ENCODE results near the gene DMRTB1. TPM values are rescaled to one million over a fixed set of nuclear protein-coding genes. Genes with fewer than 3 reads are reported as not detected.

The DMRTB1 gene
- total and polyA plus RNA-seq, 2 donors (not counting 1 experiment from before 2014, with no cell fraction given) = not detected

DNA sequence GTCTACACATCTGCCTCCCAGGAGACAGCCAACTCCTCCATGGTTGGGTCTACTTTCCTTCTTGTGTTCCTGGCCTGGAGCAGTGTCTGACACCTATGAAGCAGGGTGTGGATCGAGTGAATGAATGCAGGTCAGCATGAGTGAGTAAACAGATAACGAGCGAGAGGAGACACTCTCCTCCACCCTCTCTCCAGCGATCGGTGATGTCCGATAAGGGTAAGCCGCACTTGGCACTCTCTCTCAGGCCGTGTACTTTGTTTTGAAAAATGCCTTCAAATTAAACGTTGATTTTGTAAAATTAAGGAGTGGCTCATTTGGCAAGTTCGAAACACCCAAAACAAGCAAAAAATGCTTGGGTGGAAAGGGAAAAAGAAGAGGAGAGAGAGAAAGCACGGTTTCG is 43.8 kb upstream of the DMRTB1 start:
- DNase-seq (no peak), ATAC-seq (ENCODE audit: low read depth) (no peak)
- Histone ChIP-seq H3K79me2 (ENCODE audit: control insufficient read depth, insufficient read depth, low read length) (no peaks in the 10 kb centered on the region), H4K20me1 (ENCODE audit: control insufficient read depth, insufficient read depth, low read length, poor library complexity, severe bottlenecking) (no peaks in the 10 kb centered on the region), H3K27ac (ENCODE audit: low read length in 2 of 2) (no peak overlapping the region), H2AFZ (ENCODE audit: insufficient read depth, low read depth, low read length, poor library complexity, severe bottlenecking) (no peak overlapping the region), H3K4me2 (replicated peaks; ENCODE audit: low read depth, low read length, poor library complexity, severe bottlenecking) (no peak overlapping the region), H3K9ac (ENCODE audit: low read length) (no peak overlapping the region), H3K4me3 (ENCODE audit: control extremely low read depth in 1 of 5, extremely low read depth in 1 of 5, insufficient read depth in 1 of 5, low read depth in 2 of 5, low read length in 4 of 5) (no peak overlapping the region), H3K27me3 (replicated peaks in 1 of 4; ENCODE audit: control extremely low read depth in 1 of 4, control insufficient read depth in 3 of 4, insufficient read depth in 4 of 4, low read length in 3 of 4) (peaks cover 0 to 5% (median 0%) of the 10 kb centered on the region in 4 experiments), H3K36me3 (replicated peaks in 1 of 2; ENCODE audit: control extremely low read depth in 1 of 2, control insufficient read depth in 1 of 2, extremely low read depth in 1 of 2, insufficient read depth in 2 of 2, low read length in 1 of 2) (no peaks in the 10 kb centered on the region), H3K9me3 (ENCODE audit: control extremely low read depth in 1 of 3, control insufficient read depth in 2 of 3, insufficient read depth in 1 of 3, low read length in 2 of 3) (no peaks in the 10 kb centered on the region), H3K4me1 (ENCODE audit: control insufficient read depth in 2 of 2, insufficient read depth in 2 of 2, low read length in 2 of 2) (no peaks in the 10 kb centered on the region)
- 96% methylated on average over 8 of the region's 12 CpGs for WGBS (ENCODE audit: insufficient coverage)
- Mint-ChIP-seq H3K4me3 (no peak overlapping the region), H3K9me3 (ENCODE audit: insufficient read depth) (no peaks in the 10 kb centered on the region), H3K4me1 (no peaks in the 10 kb centered on the region), H3K27ac (no peak overlapping the region), H3K27me3 (peaks cover 29% of the 10 kb centered on the region)
- TF ChIP-seq CTCF (IDR thresholded peaks at IDR 0.05) = no peak
- TF ChIP-seq EZH2 (IDR thresholded peaks at IDR 0.05; ENCODE audit: borderline replicate concordance, insufficient read depth, low read depth, low read length, poor library complexity, severe bottlenecking) = no peak
- POLR2A ChIA-PET = no interaction called here
- CTCF ChIA-PET = no interaction called here
- intact Hi-C loops (cut with micrococcal nuclease) = no loop called here

- H2AFZ ChIP-seq (ENCODE audit: insufficient read depth, low read depth, low read length, poor library complexity, severe bottlenecking) = no peak overlapping the region
- no peak overlapping the region for H3K27ac Mint-ChIP-seq
- H3K4me1 ChIP-seq (ENCODE audit: control insufficient read depth in 2 of 2, insufficient read depth in 2 of 2, low read length in 2 of 2) = no peaks in the 10 kb centered on the region
- TF ChIP-seq CTCF (IDR thresholded peaks at IDR 0.05) = no peak
- TF ChIP-seq EZH2 (IDR thresholded peaks at IDR 0.05; ENCODE audit: borderline replicate concordance, insufficient read depth, low read depth, low read length, poor library complexity, severe bottlenecking) = no peak
- ChIA-PET POLR2A (no interaction called here), CTCF (no interaction called here)
- no peak overlapping the region for H3K9ac ChIP-seq (ENCODE audit: low read length)
- H3K9me3 Mint-ChIP-seq (ENCODE audit: insufficient read depth) = no peaks in the 10 kb centered on the region
- no peak overlapping the region for H3K4me2 ChIP-seq (replicated peaks; ENCODE audit: low read depth, low read length, poor library complexity, severe bottlenecking)
- H3K36me3 ChIP-seq (replicated peaks in 1 of 2; ENCODE audit: control extremely low read depth in 1 of 2, control insufficient read depth in 1 of 2, extremely low read depth in 1 of 2, insufficient read depth in 2 of 2, low read length in 1 of 2) = no peaks in the 10 kb centered on the region
- no peak overlapping the region for H3K27ac ChIP-seq (ENCODE audit: low read length in 2 of 2)
- DNase-seq (no peak), ATAC-seq (ENCODE audit: low read depth) (no peak)
- peaks cover 0 to 5% (median 0%) of the 10 kb centered on the region in 4 experiments for H3K27me3 ChIP-seq (replicated peaks in 1 of 4; ENCODE audit: control extremely low read depth in 1 of 4, control insufficient read depth in 3 of 4, insufficient read depth in 4 of 4, low read length in 3 of 4)
- H3K4me3 Mint-ChIP-seq = no peak overlapping the region
- no peaks in the 10 kb centered on the region for H3K79me2 ChIP-seq (ENCODE audit: control insufficient read depth, insufficient read depth, low read length)
- intact Hi-C loops (cut with micrococcal nuclease) = no loop called here
- H3K4me3 ChIP-seq (ENCODE audit: control extremely low read depth in 1 of 5, extremely low read depth in 1 of 5, insufficient read depth in 1 of 5, low read depth in 2 of 5, low read length in 4 of 5) = no peak overlapping the region
- peaks cover 0 to 3% (median 0%) of the 10 kb centered on the region in 3 donors for H3K9me3 ChIP-seq (ENCODE audit: control extremely low read depth in 1 of 3, control insufficient read depth in 2 of 3, insufficient read depth in 1 of 3, low read length in 2 of 3)
- no peaks in the 10 kb centered on the region for H4K20me1 ChIP-seq (ENCODE audit: control insufficient read depth, insufficient read depth, low read length, poor library complexity, severe bottlenecking)
- no CpG with 5 or more reads among the region's 4 CpGs for WGBS (ENCODE audit: insufficient coverage)
- no peaks in the 10 kb centered on the region for H3K4me1 Mint-ChIP-seq
- peaks cover 33% of the 10 kb centered on the region for H3K27me3 Mint-ChIP-seq
Measured at GRCh38 chr1:53416269-53416813, 42.9 kb upstream of the DMRTB1 start.
